NK-92 treated with Interleukin-12 subunit alpha and Interleukin-12 subunit beta, amount 100 ng/mL, for 24 hours (cell line): ENCODE measurements around the gene BRINP2.

Source experiments
- DNase-seq: peaks from one replicate; lab custom pipeline; 2025; lab: John Stamatoyannopoulos, UW

BRINP2 gene

DNA sequence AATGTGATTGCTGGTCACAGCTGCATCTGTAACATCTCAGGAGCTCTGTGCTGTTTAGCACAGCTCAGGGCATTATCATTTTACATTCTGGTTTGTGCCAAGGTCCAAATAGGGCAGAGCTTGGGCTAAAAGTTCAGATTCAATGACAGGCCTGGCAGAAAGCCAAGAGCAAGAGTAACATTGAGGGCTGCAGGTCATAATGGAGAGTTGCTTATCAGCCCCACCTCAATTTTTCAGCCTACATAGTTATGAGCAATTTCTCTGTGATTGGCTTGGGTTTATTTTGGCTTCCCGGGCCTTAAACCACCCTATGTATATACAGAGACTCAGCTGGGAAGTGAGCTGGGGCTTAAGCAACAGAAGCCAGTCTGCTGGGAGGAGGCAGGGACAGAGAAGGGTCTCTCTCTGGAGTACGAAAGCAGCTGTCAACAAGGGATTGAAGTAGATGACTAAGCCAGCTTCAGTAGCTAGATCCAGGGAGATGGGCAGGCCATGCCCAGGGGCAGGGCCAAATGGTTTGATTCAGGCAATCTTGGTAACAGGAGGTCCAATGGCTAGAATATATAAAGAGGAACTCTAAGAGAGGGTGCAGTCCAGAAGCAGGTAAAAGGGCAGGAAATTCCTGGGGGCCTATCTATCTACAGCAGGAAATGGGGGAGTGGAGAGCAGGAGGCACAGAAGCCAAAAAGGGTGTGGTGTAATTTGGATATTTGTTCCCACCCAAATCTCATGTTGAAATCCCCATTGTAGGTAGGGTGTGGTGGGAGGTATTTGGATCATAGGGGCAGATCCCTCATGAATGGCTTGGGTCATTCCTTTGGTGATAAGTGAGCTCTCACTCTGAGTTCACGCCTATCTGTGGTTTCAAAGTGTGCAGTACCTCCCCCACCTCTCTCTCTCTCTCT lies 49.0 kb downstream of the BRINP2 start:
- no peak for DNase-seq

DNA sequence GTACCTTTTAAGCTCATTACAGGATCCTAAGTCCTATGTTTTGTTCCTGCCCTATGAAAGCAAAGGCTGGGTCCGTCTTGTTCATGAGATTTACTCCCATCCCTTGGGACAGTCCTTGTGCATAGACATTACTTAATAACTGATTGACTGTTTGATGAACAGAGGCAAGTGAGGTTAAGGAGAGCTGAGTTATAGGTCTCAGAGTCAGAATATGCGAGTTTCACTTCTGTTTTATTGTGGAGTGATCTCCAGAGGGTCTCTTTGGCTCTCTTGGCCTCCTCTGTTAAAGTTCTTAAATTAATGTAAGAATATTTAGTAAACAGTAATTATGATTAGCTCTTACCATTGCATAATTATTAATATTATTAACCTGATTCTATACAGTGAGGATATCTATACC lies 52.6 kb downstream of the BRINP2 start:
- DNase-seq: no peak

DNA sequence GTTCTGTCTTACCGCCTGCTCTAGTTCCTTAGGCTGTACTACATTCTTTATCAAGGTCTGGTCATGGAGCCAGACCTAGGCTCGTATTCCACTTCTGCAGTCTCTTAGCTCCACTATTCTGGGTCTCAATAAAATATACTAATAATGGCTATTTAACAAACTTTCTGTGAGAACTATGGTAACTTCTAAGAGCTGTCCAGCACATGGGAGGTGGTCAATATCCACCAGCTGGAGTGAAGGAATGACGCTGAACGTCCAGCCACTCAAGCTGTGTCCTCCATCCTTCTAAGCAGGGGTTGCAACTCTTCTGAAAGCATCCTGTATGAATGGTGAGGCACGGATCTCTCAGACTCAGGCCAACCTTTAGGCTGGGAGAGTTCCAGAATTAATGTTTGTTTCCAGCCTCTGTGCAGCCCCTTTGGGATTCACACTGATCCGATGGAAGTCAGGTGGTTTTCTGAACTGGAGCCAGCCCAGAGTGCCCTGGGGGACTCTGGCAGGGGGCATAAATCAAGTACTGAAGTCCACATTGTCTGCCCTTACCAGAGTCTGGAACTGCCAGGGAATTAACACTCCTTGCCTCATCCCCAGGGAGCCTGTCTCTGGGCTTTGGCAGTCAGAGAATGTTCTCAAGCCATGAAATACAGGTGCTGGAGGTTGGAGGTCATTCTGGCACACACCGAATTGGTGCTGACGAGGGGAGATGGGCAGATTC lies 57.4 kb downstream of the BRINP2 start:
- DNase-seq: no peak

DNA sequence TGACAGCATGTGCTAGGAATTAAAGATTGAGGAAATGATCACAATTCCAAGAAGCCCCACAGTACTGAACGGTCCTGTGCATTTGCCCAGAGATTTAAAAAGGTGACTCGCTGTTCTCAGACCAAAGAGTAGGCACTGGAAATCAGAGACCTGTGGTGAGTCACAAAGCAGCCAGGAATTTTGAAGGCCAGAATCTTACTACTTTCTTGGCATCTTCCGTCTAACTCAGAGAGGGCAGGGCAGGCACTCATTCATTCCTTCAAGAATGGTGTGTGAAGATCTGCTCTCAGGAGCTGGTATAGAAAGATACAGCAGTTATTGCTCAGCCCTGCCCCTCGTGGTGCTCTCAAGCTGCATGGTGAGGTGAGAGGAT lies 57.9 kb downstream of the BRINP2 start:
- DNase-seq: no peak

DNA sequence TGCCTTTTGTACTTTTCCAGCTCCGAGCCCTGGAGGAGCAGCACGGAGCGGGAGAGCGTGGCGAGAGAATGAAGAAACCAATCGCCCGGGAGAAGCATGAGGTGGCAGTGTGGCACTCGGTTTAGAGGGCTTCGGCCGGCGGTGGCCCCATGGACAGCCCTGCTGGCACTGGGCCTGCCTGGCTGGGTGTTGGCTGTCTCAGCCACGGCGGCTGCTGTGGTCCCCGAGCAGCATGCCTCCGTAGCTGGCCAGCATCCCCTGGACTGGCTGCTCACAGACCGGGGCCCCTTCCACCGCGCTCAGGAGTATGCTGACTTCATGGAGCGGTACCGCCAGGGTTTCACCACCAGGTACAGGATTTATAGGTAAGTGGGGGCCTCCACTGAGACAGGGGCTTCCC lies 59.0 kb downstream of the BRINP2 start:
- DNase-seq: no peak

DNA sequence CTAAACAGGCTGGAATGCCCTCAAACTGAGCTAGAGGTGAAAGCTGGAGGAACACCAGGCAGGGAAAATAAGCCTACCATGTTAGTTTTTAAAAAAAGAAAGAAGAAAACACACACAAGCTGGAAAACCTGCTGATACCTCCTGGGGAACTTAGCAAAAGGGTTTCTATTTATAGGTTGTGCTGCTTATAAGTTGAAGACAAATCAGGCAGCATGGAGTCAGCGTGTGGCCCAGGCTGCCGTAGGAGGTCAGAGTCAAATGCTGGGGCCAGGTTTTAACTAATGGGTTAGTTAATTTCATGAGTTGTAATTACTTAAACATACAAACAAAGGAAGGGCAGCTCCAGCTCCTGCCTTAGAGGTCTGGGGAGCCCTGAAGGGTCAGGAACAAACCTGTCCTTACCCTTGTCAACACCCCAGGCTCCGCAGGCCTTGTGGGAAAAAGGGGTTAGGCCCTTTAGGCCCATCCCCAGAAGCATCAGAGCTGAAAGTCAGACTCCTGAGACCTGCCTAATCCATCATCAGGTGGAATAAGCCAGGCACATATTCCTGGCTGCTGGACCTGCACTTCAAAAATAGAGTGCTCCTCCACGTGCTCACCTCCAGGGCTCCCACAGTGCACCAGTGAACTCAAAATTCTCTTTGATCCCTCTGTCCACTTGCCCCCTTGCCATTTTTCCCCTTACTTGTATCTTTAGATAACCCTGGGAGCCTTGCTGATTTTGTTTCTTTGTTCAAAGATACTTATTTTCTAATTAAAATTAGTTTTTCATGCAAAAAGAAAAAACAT lies 59.7 kb downstream of the BRINP2 start:
- DNase-seq: no peak

DNA sequence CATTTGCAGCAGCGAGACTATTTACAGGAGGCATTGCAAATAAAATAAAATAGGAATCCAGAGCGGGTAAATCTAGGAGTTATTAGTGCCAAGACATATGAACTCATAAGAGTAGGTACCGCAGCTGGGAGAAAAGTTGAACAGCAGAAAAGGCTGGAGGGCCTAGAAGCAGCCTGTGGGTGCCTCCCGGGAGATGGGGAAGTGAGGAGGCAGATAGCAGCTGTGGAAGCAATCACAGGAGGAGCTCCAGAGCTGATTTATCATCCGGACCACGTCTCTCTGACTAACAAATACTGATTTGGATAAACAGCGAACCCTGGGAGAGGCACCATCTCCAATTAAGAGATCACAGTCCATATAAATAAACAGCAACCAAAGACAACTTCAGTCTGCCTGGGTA lies 64.6 kb downstream of the BRINP2 start:
- DNase-seq: no peak

DNA sequence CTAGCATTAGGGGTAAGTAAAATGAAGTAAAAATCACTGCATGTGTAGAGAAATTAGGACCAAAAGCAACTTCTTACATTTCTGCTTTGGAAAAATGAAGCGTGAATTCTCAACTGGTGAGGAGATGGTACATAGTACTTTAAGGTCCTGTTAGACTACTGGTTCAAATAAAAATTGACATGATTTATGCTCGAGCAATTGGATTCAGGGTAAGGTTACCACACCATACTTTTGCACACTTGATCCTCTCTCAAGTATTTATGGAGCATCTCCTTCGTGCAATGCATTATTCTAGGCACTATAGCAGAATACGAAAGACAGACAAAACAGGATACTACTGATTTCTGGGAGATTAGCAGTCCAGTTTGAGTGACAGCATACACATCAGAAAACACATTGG lies 66.2 kb downstream of the BRINP2 start:
- no peak for DNase-seq

DNA sequence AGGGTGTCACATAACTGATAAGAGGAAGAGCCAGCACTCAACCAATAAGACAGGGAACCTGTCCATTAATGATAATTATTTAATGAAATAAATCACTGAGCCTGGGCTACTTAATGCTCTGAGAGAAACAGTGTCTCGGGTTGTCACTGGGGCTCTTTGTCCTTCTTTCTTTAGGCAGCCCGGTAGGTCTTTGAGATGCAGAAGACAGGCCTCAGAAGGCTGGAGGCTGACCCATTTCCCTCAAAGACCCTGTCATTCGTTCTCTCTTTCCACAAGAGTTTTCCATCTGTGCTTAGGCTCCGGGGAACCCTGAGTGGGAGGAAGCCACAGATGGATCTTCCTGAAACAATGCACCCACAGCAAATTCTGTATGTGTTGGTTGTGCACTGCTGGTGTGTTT lies 68.2 kb downstream of the BRINP2 start:
- no peak for DNase-seq

DNA sequence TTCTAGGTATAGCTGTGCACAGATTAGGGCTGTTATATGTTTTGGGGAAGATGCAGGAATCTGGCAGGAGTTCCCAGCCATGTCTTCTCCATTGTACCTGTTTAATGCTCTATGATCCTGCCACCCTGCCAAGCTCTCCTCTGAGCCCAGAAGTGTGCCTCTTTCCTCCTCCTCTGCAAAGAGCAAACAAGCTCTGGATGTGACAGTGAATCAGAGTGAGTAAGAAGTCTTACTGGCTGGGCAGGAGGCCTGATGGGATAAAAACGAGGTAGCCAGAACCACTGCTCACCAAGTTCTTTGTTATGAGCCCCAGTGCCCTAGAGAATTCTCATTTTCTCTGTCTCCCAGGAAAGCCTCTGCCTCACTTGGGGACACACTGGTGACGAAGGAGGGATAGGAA lies 69.0 kb downstream of the BRINP2 start:
- no peak for DNase-seq

DNA sequence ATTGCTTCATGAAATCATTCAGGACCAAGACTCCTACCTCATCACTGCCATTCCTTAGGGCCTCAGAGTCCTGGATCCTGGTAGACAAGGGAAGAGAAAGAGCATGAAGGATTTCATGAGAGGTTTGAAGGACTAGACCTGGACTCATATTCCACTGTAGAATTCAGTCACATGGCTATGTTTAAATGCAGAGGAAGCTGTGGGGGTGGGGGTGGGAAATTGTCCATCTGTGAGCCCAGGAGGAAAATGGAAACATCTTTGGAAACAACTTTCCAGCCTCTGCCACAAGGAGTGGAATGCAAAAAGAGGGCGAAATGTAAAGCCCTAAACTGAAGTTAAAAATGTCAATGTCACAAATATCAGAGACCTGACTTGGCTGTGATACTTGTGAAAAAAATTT lies 73.0 kb downstream of the BRINP2 start:
- DNase-seq: no peak

DNA sequence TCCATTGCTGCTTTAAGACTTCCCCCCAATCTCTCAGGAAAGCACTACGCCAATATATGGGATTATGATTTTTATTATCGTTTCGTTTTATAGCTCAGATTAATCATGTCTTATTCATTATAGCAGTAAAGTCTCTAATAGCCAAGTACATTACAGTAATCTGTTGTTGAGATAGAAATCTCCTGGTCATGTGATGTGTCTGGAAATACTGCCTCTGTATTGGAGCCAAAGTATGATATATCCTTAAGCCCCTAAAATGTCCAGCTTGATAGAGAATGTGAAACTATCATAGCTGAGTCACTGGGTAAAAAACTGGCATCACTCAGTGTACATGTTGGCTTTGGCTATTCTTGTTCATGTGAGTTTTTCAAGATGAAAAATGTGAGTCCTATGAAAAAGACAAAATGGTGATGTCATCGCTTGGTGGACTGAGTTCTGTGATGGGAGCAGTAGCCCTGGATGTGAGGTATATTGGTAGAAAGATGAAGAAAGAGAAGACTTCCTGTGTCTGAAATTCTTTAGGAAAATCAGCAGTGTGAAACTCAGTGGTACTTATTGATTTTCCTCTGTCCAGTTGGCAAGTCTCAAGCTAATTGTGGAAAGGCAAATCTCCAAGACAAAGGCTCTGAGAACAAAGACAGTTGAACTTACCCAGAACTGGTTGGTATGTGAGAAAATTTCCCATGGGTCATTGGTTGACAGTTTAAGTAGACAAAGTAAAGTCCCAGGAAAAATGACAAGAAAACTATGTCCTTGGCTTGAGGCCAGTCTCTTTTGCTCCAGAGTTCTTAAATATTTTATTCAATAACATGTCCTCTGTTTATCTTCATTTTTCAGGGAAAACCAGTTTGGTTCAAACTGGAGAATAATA lies 76.2 kb downstream of the BRINP2 start:
- no peak for DNase-seq

DNA sequence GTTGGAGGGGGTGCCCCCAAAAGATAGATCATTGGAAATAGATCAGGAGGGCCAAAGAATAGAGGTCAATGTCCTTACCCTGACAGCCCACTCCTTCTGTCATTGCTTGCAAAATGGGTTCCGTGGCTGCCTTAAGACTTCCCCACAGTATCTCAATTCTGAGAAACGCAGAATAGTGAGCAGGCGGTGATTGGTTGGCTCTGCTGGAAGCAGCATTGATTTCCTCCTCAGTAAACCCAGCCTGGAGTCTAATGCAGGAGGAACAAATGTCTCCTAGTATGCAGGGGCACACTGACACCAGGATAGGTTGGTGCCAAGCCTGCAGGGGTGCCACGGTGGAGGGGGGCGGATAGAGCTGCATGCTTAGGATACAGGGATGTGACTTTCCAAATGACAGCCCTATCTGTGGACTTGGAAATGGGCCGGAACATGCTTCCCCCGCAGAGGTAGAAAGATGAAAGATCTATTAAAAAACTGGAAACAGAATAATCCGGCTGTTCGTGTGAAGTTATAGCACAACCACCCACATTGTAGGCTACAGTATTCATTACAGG lies 76.9 kb downstream of the BRINP2 start:
- no peak for DNase-seq

DNA sequence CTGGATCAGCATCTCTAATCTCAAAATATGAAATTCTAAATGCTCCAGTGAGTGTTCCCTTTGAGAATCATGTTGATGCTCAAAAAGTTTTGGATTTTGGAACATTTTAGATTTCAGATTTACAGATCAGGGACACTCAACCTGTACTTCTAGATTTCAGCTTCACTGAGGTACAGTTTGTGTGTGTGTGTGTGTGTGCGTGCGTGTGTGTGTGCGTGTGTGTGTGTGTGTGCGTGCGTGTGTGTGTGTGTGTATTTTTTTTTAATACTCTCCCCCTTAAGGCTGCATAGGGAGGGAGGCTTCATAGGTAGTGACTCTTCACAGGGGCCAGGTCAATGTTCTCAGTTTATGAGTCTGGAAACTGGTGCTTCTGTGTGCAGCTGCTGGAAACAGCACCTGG lies 77.5 kb downstream of the BRINP2 start:
- DNase-seq: no peak

DNA sequence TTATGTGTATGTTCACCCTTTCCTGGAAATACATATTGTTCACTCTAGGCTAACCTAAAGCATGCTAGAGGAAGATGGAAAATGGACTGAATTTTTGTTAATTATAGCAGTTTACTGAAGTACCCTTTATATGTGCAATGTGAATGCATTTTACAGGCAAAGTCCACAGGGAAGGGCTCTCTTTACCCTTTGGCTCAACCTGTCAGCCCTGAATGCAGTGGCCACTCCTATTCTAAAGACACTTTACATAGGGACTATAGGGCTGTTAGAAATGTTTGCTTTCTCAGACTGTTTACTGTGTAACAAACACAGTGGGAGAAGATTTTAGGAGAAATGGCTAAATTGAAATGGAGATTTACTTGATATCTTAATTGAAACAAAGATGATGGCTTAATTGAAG lies 78.5 kb downstream of the BRINP2 start:
- no peak for DNase-seq

DNA sequence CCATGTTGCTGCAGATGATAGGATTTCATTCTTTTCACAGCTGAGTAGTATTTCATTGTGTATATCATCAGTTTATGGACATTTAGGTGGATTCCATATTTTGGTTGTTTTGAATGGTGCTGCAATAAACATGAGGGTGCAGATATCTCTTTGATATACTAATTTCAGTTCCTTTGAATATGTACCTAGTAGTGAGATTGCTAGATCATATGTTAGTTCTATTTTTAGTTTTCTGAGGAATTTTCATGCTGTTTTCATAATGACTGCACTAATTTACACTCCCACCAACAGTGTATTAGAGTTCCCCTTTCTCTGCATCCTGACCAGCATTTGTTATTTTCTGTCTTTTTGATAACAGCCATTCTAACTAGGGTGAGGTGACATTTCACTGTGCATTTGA lies 82.1 kb downstream of the BRINP2 start:
- DNase-seq: no peak

DNA sequence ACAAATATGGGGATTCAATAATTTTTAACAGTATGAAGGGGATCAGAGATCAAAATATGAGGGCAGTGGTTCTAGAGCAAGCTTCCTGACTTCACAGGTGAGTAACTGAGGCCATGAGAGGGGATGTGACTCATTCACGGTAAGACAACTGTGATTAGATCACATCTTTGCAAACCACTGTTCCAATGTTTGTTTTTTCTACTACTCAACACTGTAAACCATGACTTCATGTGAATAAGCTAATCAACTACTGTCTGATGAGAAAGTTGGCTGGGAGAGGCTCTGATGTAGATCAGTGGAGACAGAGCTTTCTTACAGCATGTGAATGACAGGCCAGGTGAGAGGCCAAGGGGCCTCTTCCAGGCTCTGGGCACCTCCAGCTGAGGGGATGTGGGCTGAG lies 84.7 kb downstream of the BRINP2 start:
- no peak for DNase-seq

DNA sequence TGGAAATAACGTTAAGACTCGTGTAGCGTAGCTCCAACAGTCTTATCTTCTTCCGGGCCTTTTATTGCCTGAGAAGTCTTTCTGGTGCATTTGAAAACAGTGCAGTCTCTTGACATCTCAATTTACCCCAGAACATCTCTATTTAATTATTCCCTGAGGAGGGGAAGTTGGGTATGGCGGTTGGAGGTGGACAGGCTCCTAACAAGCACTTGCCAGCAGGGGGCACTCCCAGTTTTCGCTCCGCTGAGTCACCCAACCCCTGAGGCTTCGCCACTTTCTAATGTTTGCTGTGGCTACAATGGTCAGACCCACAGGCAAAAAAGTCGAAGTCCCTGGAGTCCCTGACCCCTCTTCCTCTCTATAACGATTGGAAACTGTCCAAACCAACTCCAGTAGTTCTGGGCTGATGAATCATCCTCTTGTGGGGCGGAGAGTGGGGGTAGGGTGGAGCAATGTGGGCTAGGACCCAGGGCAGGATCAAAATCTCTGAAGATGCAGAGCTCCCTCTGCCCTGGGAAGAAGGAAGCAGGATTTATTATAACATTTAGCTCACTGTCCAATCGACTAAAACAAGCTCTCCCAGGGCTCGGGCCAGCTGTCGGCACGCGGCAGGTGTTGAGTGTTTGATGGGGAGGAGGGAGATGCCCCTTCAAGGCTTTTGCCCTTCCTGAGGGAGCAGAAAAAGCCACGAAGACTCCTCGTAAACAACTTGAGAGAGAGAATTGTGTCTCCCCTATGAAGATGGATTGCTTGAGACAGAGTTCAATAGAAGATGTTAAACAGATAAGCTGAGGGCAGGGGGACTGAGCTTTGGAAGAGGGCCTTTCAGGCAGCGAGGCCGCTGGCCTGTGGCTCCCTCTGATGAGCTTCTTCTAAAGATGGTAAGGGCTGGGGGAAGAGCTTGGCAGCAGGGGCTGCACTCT lies 85.7 kb downstream of the BRINP2 start:
- DNase-seq: no peak

DNA sequence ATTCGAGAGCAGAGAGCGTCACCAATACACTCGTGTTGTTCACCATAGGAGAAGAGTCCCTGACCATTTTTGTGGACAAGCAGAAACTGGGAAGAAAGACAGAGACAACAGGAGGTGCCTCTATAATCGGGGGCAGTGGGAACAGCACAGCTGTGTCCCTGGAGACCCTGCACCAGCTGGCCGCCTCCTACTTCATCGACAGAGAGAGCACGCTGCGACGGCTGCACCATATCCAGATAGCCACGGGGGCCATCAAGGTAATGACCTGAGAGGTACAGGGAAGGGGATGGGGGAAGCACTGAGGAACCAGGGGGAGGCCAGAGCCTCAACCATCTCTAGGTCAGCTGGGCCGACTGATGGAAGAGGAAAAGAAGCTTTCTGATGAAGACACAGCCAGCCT lies 86.4 kb downstream of the BRINP2 start:
- DNase-seq: no peak

DNA sequence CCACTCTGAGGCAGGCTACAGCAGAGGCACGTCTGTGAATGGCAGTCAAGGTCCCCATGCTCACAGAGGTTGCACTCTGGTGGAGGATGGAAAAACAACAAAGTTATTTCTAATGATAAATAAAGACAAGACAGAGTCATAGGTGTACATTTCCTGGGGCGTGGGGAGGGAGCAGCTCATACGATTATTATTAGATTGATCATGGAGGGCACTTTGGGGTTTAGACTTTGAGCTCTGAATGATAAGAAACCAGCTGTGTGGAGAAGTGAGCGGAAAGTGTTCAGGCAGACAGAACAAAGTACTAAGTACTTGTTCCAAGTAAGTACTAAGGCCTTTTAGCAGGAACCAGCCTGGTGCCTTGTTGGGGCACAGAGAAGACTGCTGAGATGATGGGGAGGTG lies 86.8 kb downstream of the BRINP2 start:
- DNase-seq: no peak
